Neural cell (in vitro differentiated cells): ENCODE data around the gene KIAA0513. TPM values are rescaled to one million over a fixed set of nuclear protein-coding genes. Genes with fewer than 3 reads are reported as not detected.

ENCODE experiments used
- H2AFZ ChIP-seq: fragments of 200-600, 300-800 bp; sonication (generic), shearing (Covaris generic); 2 replicates; pipeline ENCODE4 v1.6.0; 2014; ENCODE audit warnings: low read depth, mild to moderate bottlenecking, antibody characterized with exemption, low read length, moderate library complexity
- H3F3A ChIP-seq: fragments of 200-600 bp; shearing (Covaris generic); 2 replicates; pipeline ENCODE4 v1.6.1; 2016; ENCODE audit warnings: mild to moderate bottlenecking, moderate library complexity, mixed read lengths, antibody characterized with exemption, low read length; ENCODE audit not compliant: insufficient read depth, poor library complexity, severe bottlenecking
- H3K27ac ChIP-seq: fragments of 200-600, 300-800 bp; sonication (generic), shearing (Covaris generic); 2 replicates; pipeline ENCODE4 v1.5.1; 2014; ENCODE audit warnings: mild to moderate bottlenecking, low read length, moderate library complexity
- H3K27me3 ChIP-seq: fragments of 300-800, 200-600 bp; sonication (generic), shearing (Covaris generic); 2 replicates; pipeline ENCODE4 v1.6.0; 2014; ENCODE audit warnings: mild to moderate bottlenecking, low read depth, low read length, moderate library complexity; ENCODE audit not compliant: insufficient read depth
- H3K36me3 ChIP-seq: fragments of 300-800, 200-600 bp; sonication (generic), shearing (Covaris generic); 2 replicates; pipeline ENCODE4 v1.5.1; 2014; ENCODE audit warnings: mild to moderate bottlenecking, antibody characterized with exemption, low read length, moderate library complexity; ENCODE audit not compliant: insufficient read depth
- H3K4me2 ChIP-seq: fragments of 300-800, 200-600 bp; sonication (generic), shearing (Covaris generic); 2 replicates; pipeline ENCODE4 v1.6.0; 2014; ENCODE audit warnings: mild to moderate bottlenecking, low read length
- H3K4me3 ChIP-seq: fragments of 300-800, 200-600 bp; sonication (generic), shearing (Covaris generic); 2 replicates; pipeline ENCODE4 v1.5.1; 2014; ENCODE audit warnings: mild to moderate bottlenecking, low read length, moderate library complexity
- H3K79me2 ChIP-seq: fragments of 200-600 bp; shearing (Covaris generic); replicated peaks from 2 replicates; pipeline ENCODE4 v1.6.0; 2014; ENCODE audit warnings: mild to moderate bottlenecking, low read length, moderate library complexity; ENCODE audit not compliant: insufficient read depth
- H3K9ac ChIP-seq: fragments of 300-800, 200-600 bp; sonication (generic), shearing (Covaris generic); 2 replicates; pipeline ENCODE4 v1.6.1; 2016; ENCODE audit warnings: mild to moderate bottlenecking, low read length, mixed read lengths
- H3K9me2 ChIP-seq: fragments of 200-600 bp; shearing (Covaris generic); 2 replicates; pipeline ENCODE4 v1.6.1; 2016; ENCODE audit warnings: mild to moderate bottlenecking, low read length, mixed read lengths; ENCODE audit not compliant: insufficient read depth
- H3K9me3 ChIP-seq: fragments of 200-600, 300-800 bp; sonication (generic), shearing (Covaris generic); 2 replicates; pipeline ENCODE4 v1.6.1; 2016; ENCODE audit warnings: mild to moderate bottlenecking, mixed run types, low read length, moderate library complexity, mixed read lengths
- H4K20me1 ChIP-seq: fragments of 200-600 bp; shearing (Covaris generic); 2 replicates; pipeline ENCODE4 v1.6.1; 2016; ENCODE audit warnings: mild to moderate bottlenecking, mixed run types; ENCODE audit not compliant: insufficient read depth
- CTCF ChIP-seq: fragments of 450-650 bp; IDR thresholded peaks from 2 replicates; pipeline ENCODE4 v1.5.1; 2014; ENCODE audit warnings: antibody characterized with exemption, mild to moderate bottlenecking, moderate library complexity; ENCODE audit not compliant: poor library complexity, severe bottlenecking
- EP300 ChIP-seq: fragments of 450-650 bp; conservative IDR thresholded peaks from 2 replicates; pipeline ENCODE4 v1.6.1; 2014; ENCODE audit warnings: antibody characterized with exemption, mild to moderate bottlenecking, moderate library complexity; ENCODE audit not compliant: poor library complexity, severe bottlenecking
- EZH2 ChIP-seq: fragments of 200-600, 300-800 bp; shearing (Covaris generic), sonication (generic); IDR thresholded peaks from 2 replicates; pipeline ENCODE4 v1.6.1; 2014; ENCODE audit warnings: antibody characterized with exemption, low read length, borderline replicate concordance, mild to moderate bottlenecking; ENCODE audit not compliant: insufficient read depth, poor library complexity, severe bottlenecking
- MXI1 ChIP-seq: fragments of 450-650 bp; conservative IDR thresholded peaks from 2 replicates; pipeline ENCODE4 v1.6.1; 2014; ENCODE audit warnings: antibody characterized with exemption, mild to moderate bottlenecking; ENCODE audit not compliant: poor library complexity, severe bottlenecking
- POLR2AphosphoS5 ChIP-seq: IDR thresholded peaks from 2 replicates; pipeline ENCODE4 v1.6.1; 2012
- RAD21 ChIP-seq: fragments of 450-650 bp; conservative IDR thresholded peaks from 2 replicates; pipeline ENCODE4 v1.6.1; 2014; ENCODE audit warnings: antibody characterized with exemption, mild to moderate bottlenecking, moderate library complexity
- REST ChIP-seq: IDR thresholded peaks from 2 replicates; pipeline ENCODE4 v1.6.1; 2012; ENCODE audit warnings: borderline replicate concordance
- SMC3 ChIP-seq: fragments of 450-650 bp; conservative IDR thresholded peaks from 2 replicates; pipeline ENCODE4 v1.6.1; 2014; ENCODE audit warnings: antibody characterized with exemption, mild to moderate bottlenecking, moderate library complexity; ENCODE audit not compliant: poor library complexity
- TAF1 ChIP-seq: IDR thresholded peaks from 2 replicates; pipeline ENCODE4 v1.6.1; 2012; ENCODE audit warnings: low read depth
- polyA plus RNA-seq: library from polyadenylated mRNA; depleted of rRNA; stranded (reverse); fragments of >200 nt; gene quantifications from 2 replicates; pipeline ENCODE4 v1.2.3, GENCODE V29; 2014

Gene KIAA0513
- polyA plus RNA-seq, 1 donor from 2014 or later = 18.9 TPM

GRCh38 chr16:85072076-85072860 is 44.7 kb downstream of the KIAA0513 start:
- no peak overlapping the region for H3K4me2 ChIP-seq
- no peaks in the 10 kb centered on the region for H3K36me3 ChIP-seq
- H3K79me2 ChIP-seq = no peaks in the 10 kb centered on the region
- H3K4me3 ChIP-seq = no peak overlapping the region
- H3K27me3 ChIP-seq = no peaks in the 10 kb centered on the region
- no peaks in the 10 kb centered on the region for H3K9me3 ChIP-seq
- H2AFZ ChIP-seq = no peak overlapping the region
- no peaks in the 10 kb centered on the region for H4K20me1 ChIP-seq
- no peaks in the 10 kb centered on the region for H3F3A ChIP-seq
- no peak for TF ChIP-seq EP300
- no peak for TF ChIP-seq TAF1
- no peak for TF ChIP-seq POLR2AphosphoS5
- TF ChIP-seq EZH2 = no peak
- TF ChIP-seq SMC3 = no peak
- no peak for TF ChIP-seq RAD21
- H3K9me2 ChIP-seq = no peaks in the 10 kb centered on the region
- no peak overlapping the region for H3K9ac ChIP-seq
- no peak overlapping the region for H3K27ac ChIP-seq

- Histone ChIP-seq H3K9ac (no peak overlapping the region), H3K36me3 (no peaks in the 10 kb centered on the region), H2AFZ (no peak overlapping the region), H3K27me3 (no peaks in the 10 kb centered on the region), H3K4me3 (no peak overlapping the region), H3K27ac (no peak overlapping the region), H3F3A (no peaks in the 10 kb centered on the region), H3K9me3 (no peaks in the 10 kb centered on the region), H3K9me2 (no peaks in the 10 kb centered on the region), H3K79me2 (no peaks in the 10 kb centered on the region), H3K4me2 (no peak overlapping the region), H4K20me1 (no peaks in the 10 kb centered on the region)
- TF ChIP-seq REST (no peak), RAD21 (no peak), EZH2 (no peak), POLR2AphosphoS5 (no peak), SMC3 (no peak), TAF1 (no peak), MXI1 (no peak), CTCF (no peak), EP300 (no peak)
Measured at GRCh38 chr16:85072947-85073346, 45.4 kb downstream of the KIAA0513 start.
